NCI-H2107 treated with DMSO at 0.1 percent for 48 hours (cell line): Measurements from ENCODE around the gene DRG2.

Source experiments
- DNase-seq: peaks from one replicate; lab custom pipeline; 2025; ENCODE audit not compliant: unreplicated experiment; lab: John Stamatoyannopoulos, UW

DRG2 gene, protein sequence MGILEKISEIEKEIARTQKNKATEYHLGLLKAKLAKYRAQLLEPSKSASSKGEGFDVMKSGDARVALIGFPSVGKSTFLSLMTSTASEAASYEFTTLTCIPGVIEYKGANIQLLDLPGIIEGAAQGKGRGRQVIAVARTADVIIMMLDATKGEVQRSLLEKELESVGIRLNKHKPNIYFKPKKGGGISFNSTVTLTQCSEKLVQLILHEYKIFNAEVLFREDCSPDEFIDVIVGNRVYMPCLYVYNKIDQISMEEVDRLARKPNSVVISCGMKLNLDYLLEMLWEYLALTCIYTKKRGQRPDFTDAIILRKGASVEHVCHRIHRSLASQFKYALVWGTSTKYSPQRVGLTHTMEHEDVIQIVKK

DNA sequence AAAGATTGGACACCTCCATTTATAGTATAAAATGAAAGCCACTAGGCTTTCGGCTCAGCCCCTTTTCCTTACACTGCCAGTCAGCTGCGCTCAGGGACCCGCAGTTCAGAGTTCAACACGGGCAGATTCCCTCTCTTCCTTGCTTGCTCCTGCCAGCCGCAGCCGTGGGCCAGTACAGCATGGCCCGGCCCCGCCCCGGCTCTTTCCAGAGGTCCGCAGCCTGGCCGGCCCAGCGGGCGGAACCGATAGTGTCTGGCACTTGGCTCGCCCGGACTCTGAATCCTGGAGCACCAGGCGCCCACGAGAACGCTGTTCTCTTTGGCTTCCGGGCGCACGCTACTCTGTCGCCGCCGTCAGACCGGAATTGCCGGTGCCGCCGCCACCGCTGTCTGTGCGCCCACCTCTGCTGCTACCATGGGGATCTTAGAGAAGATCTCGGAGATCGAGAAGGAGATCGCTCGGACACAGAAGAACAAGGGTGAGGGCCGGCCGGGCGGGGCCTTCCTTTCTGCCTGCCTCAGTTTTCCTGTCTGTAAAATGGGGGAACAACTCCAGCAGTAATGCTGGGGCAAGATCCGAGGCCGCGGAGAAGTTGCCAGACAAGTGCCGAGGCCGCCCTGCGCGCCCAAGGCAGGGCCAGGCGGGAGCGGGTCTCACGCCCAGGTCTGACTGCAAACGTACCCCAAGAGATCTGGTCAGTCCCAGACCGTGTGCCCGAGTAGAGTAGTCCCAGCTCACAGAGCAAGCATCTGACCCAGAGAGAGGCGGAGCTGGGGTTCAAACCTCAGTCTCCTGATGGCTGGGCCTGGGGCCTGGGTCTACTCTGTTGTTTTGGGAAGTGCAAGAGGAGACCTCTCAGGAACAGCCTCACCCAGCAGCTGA is at the start of gene DRG2:
TSS of gene DRG2 (plus strand) at position 339 of the 882 bp plus-strand sequence. CDS start at position 415, 76 bp downstream.
- peak; percentile 18 for DNase-seq

- no peak for DNase-seq
These were observed 49.4 kb upstream of the DRG2 start for GRCh38 chr17:18038149-18038850.

DNA sequence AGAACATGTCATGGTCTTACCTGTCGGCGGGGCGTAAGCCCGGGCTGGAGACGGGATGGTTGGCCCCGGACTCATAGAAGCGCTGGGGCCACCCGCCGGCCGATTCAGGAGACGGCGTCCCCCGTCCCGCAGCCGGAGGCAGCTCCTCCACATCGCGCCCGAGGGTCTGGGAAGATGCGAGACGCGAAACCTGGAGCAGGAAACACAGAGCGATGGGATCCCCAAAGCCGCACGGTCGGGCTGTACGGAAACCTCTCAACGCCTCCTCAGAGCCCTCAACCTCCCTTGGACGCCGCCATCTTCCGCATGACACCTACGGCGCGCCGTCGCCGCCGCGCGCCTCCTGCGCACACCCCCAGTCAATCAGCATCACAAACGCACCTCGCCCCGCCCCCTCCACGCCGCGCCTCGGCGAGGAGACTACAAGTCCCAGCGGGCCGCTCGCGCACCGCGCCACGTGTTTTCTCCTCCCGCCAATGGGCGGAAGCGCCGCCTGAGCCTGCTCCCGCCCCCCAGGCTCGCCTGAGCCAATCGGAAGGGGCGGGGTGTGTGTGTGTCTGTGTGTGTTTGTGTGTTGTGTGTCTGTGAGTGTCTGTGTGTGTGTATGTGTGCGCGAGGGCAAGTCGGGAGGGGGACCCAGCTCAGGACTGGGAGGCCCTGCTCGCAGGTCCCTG is 48.8 kb upstream of the DRG2 start, which contains the start of the genes ATPAF2 and GID4:
TSS of gene ATPAF2 (minus strand) at position 308 of the 674 bp plus-strand sequence. CDS start at position 153, 155 bp downstream.
TSS of gene GID4 (plus strand) at position 548 of the 674 bp plus-strand sequence. CDS start at position 605, 57 bp downstream.
- DNase-seq, result peak; percentile 82

DNA sequence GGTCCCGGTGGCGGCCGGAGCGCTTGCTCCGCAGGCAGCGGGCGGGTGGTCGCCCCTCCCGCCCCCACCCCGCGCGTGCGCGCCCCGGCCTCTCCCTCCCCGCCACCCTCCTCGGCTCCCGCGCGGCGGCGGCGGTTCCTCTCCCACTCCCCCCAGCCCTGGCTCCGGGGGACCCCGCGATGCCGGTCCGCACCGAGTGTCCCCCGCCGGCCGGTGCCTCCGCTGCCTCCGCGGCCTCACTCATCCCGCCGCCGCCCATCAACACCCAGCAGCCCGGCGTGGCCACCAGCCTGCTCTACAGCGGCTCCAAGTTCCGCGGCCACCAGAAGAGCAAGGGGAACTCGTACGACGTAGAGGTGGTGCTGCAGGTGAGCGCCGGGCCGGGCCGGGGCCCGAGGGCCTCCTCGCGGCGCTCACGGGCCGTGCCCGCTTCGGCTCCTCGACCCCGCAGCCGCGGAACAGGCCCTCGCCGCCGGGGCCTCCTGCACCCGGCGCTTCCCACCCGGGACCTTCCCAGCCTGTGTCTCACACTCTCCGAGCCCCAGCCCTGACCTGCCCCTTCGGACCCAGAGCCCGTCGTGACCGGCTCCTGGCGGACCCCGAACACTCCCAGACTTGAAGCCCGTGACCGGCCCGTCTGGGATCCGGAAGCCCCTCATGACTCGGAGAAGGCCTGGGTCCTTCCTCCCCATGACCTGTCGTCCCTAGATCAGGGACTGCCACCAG is 48.0 kb upstream of the DRG2 start:
- no peak for DNase-seq

GRCh38 chr17:18040261-18040858 is 47.4 kb upstream of the DRG2 start:
- no peak for DNase-seq

- DNase-seq, result no peak
These were observed 46.0 kb upstream of the DRG2 start for GRCh38 chr17:18041776-18042175.

- no peak for DNase-seq
These were observed 44.8 kb upstream of the DRG2 start for GRCh38 chr17:18042983-18043382.

DNA sequence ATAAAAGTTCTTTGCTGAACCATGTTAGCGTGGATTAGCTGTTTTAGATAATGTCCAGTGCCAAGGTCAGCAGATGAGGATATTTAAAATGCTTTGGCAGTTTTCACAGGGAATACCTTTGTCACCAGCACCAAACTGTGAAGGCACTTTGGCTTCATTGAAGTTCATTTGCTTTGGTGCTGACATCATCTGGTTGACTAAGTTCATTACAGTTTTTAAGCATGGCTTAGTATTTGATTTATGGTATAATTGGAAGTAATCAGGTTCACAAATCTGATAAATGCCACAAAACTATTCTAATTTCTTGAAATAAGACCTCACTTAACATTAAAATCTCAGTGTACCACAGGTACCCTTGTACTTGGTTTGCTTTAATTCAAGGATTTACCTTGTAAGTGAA is 44.3 kb upstream of the DRG2 start:
- no peak for DNase-seq

DNA sequence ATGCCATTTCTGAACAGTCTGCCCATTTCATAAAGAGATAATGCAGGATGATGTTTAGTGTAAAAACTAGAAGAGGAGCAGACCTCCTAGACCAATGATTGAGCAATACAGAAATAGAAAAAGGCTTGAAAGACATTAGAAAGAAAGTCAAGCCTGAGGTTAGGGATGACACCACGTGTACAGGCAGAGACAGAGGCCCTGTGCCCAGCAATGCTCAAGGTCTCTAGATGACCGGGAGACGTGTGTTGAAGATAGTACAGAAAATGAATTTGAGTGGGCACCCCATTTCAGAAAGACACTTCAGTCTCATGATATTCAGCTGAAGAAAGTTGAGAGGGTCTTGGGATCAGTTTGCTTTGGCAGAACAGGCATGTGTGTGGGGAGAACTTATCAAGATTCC is 43.1 kb upstream of the DRG2 start:
- DNase-seq, result no peak

DNA sequence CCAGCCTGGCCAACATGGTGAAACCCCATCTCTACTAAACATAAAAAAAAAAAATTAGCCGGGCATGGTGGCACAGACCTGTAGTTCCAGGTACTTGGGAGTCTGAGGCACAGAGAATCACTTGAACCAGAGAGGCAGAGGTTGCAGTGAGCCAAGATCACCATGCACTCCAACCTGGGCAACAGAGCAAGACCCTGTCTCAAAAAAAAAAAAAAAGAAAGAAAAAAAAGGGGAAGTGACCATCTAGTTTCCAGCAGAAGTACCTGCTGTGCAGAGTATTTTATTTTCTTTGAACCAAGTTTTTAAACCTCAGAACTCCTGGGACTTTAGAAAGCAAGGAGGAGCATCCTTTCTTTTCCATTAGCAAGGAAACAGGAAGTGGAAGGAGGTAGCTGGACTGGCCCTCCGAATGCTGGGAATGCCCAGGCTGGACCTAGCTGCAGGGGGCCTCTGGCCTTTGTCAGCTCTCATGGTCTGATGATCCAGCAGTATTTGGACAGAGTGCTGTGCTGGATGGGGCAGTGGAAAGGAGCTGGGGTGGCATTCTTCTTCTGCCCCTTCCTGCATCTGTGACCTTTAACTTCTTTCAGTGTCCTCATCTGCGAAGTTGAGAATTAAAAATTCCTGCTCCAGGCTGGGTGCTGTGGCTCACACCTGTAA is 41.9 kb upstream of the DRG2 start:
- no peak for DNase-seq

DNA sequence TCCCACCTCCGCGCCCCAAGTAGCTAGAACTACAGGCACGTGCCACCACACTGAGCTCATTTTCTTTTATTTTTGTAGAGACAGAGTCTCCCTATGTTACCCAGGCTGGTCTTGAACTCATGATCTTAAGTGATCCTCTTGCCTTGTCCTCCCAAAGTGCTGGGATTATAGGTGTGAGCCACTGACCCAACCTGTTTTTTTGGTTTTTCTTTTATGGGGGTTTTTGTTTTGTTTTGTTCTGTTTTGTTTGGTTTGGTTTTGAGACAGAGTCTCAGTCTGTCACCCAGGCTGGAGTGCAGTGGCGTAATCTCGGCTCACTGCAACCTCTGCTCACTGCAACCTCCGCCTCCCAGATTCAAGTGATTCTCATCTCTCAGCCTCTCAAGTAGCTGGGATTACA is 32.2 kb upstream of the DRG2 start:
- DNase-seq, result no peak

DNA sequence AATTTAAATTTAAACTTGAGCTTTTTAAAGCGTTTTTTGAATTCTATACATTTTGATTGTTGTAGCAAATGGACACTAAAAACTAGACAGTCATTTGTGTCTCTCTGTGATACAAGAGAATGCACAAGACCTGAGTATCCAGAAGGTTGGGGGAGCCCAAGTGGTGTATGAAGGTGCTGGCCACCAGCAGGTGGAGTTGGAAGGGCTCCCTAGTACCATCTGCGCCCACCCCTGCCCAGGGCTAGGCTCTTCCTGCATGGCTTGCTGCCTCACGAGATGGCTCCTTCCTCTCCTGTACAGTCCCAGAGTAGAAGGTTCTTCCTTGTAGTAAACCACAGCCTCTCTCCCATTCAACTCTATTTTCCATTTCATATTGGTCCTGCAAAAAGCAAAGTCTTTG is 31.5 kb upstream of the DRG2 start:
- no peak for DNase-seq

DNA sequence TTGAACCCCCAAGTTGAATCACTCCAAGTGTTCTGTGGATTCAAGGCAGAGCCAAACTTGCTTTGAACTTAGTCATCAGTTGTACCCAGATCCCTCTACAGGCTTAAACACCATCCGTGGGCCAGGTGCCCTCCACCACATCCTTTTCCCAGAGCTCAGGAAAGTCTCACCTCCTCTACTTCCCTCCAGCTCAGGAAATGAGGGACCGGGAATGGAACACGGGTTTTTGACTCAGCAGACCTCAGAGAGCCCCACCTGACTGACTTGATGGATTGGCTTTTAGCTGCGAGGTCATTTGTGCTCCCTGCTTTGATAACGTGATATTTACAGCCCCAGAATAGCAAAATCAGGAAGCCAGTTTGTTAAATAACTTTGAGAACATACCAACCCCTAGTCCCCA is 28.5 kb upstream of the DRG2 start:
- DNase-seq, result no peak

DNA sequence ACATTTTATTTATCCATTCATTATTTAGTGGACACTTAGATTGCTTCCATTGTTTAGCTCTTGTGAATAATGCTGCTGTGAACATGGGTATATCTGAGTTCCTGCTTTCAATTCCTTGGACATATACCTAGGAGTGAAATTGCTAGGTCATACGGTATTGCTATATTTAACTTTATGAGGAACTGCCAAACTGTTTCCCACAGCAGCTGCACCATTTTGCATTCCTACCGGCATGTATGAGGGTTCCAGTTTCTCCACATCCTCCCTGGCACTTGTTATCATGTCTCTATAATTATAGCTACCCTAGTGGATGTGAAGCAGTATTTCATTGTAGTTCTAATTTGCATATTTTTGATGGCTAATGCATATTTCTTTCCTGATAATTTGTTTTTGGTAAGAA is 23.7 kb upstream of the DRG2 start:
- DNase-seq, result no peak

GRCh38 chr17:18065546-18065945 is 22.2 kb upstream of the DRG2 start:
- DNase-seq, result no peak

- DNase-seq, result no peak
These were observed 20.9 kb upstream of the DRG2 start for GRCh38 chr17:18066866-18067265.

DNA sequence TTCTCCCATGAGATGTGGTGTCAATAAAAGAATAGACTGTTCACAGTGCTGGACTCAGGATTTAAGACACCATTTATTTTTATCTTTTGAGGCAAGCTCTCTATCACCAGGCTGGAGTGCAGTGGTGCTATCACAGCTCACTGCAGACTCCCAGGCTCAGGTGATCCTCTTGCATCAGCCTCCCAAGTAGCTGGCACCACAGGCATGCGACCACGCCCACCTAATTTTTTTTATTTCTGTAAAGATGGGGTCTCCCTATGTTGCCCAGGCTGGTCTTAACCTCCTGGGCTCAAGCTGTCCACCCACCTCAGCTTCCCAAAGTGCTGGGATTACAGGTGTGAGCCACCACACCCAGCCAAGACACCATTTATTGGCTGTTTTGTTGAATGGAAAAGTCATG is 18.6 kb upstream of the DRG2 start:
- no peak for DNase-seq

- DNase-seq, result no peak
These were observed 16.8 kb upstream of the DRG2 start for GRCh38 chr17:18070861-18071340.

- no peak for DNase-seq
These were observed 16.0 kb upstream of the DRG2 start for GRCh38 chr17:18071751-18072150.
